ENCODE results near the gene GALNT9.

GALNT9 gene

DNA sequence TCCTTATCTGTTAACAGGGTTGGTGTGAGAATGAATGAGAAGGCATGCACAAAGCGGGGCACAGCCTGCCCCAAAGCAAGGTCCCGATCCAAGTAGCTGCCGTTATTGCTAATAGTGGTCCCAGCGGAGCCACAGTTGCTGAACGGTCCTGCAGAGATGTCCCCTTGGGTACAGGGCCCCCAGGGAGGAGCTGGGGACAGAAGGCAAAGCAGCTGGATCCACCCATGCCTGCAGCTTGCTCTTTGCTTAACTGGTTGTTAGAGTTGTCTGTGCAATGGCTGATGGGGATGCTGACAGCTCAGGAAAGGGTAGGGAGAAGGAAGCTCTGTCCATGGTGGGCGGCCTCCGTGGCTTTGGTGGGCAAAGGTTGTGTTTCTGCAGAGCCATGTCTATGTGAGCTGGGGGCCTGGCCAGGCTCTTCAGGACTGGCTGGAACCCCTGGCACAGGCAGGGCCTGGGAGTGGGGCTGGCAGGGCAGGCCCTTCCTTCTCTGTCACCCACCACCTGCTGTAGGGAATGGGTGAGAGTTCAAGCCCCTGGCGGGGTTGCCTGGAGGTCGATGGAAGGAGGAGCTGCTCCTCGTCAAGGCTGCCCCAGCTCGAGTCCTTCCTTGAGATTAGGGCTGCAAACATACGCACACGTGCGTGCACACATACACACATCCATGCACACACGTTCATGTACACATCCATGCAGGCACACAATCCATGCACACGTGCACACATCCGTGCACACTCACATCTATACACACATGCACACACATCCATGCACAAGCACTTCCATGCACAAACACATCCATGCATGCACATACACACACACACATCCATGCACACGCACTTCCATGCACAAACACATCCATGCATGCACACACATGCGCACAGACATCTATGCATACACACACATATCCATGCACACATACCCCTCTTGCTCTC, 149.7 kb downstream of the GALNT9 start:
- Histone ChIP-seq H2AFZ (ENCODE audit: low read depth, low read length) (no peak overlapping the region), H3K27me3 (ENCODE audit: low read depth, low read length) (no peaks in the 10 kb centered on the region), H3K27ac (ENCODE audit: low read length) (no peak overlapping the region), H4K20me1 (ENCODE audit: insufficient read depth, low read length) (no peaks in the 10 kb centered on the region), H3K4me2 (ENCODE audit: low read length) (no peak overlapping the region), H3K79me2 (ENCODE audit: low read length) (no peaks in the 10 kb centered on the region), H3K4me1 (ENCODE audit: low read length) (no peaks in the 10 kb centered on the region), H3K9me3 (ENCODE audit: insufficient read depth, low read length) (no peaks in the 10 kb centered on the region), H3K36me3 (replicated peaks; ENCODE audit: low read depth, low read length) (no peaks in the 10 kb centered on the region), H3K9ac (ENCODE audit: low read length) (no peak overlapping the region), H3K4me3 (ENCODE audit: low read length) (no peak overlapping the region)
- TF ChIP-seq, protein P1, sequence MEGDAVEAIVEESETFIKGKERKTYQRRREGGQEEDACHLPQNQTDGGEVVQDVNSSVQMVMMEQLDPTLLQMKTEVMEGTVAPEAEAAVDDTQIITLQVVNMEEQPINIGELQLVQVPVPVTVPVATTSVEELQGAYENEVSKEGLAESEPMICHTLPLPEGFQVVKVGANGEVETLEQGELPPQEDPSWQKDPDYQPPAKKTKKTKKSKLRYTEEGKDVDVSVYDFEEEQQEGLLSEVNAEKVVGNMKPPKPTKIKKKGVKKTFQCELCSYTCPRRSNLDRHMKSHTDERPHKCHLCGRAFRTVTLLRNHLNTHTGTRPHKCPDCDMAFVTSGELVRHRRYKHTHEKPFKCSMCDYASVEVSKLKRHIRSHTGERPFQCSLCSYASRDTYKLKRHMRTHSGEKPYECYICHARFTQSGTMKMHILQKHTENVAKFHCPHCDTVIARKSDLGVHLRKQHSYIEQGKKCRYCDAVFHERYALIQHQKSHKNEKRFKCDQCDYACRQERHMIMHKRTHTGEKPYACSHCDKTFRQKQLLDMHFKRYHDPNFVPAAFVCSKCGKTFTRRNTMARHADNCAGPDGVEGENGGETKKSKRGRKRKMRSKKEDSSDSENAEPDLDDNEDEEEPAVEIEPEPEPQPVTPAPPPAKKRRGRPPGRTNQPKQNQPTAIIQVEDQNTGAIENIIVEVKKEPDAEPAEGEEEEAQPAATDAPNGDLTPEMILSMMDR (IDR thresholded peaks at IDR 0.05; ENCODE audit: low read depth, low read length), result no peak
- no peak for TF ChIP-seq EZH2phosphoT487 (IDR thresholded peaks at IDR 0.05; ENCODE audit: low read depth)

DNA sequence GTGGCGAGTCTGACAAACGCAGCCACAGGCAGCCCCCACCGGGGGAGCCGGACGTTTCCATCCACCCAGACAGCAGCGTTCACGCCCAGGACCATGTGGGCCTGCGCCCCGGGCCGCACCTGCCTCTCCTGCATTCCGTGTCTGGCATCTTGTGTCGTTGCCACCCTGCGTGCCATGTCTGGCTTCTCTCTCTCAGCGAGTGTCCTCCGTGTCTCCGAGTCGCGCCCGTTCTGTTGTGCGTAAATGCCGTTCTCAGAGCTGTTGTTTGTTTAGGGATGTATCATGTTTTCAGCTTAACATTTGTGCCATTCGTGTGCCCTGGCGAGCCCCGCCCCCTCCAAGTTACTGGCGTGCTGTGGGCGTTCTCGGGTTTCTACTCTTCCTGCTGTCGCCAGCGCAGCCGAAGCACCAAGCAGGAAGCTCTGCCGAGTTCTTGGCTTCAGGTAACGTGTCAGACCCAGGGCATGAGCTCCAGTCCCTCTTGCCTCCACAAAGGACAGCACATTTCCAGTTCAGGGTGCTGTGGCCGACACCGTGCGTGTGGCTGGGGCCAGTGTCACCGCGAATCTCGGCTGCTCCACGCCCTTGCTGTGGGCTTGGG, 150.5 kb downstream of the GALNT9 start:
- no peaks in the 10 kb centered on the region for H3K36me3 ChIP-seq (replicated peaks; ENCODE audit: low read depth, low read length)
- no peak overlapping the region for H3K27ac ChIP-seq (ENCODE audit: low read length)
- no peaks in the 10 kb centered on the region for H3K9me3 ChIP-seq (ENCODE audit: insufficient read depth, low read length)
- no peak overlapping the region for H2AFZ ChIP-seq (ENCODE audit: low read depth, low read length)
- no peak overlapping the region for H3K9ac ChIP-seq (ENCODE audit: low read length)
- no peak for TF ChIP-seq EZH2phosphoT487 (IDR thresholded peaks at IDR 0.05; ENCODE audit: low read depth)
- TF ChIP-seq, protein P1 (IDR thresholded peaks at IDR 0.05; ENCODE audit: low read depth, low read length), result no peak
- no peak overlapping the region for H3K4me2 ChIP-seq (ENCODE audit: low read length)
- H4K20me1 ChIP-seq (ENCODE audit: insufficient read depth, low read length), result no peaks in the 10 kb centered on the region
- H3K79me2 ChIP-seq (ENCODE audit: low read length), result no peaks in the 10 kb centered on the region
- H3K4me3 ChIP-seq (ENCODE audit: low read length), result no peak overlapping the region
- peaks cover 2% of the 10 kb centered on the region; the same call in 1 of the 2 replicates for H3K4me1 ChIP-seq (ENCODE audit: low read length)
- H3K27me3 ChIP-seq (ENCODE audit: low read depth, low read length), result no peaks in the 10 kb centered on the region

DNA sequence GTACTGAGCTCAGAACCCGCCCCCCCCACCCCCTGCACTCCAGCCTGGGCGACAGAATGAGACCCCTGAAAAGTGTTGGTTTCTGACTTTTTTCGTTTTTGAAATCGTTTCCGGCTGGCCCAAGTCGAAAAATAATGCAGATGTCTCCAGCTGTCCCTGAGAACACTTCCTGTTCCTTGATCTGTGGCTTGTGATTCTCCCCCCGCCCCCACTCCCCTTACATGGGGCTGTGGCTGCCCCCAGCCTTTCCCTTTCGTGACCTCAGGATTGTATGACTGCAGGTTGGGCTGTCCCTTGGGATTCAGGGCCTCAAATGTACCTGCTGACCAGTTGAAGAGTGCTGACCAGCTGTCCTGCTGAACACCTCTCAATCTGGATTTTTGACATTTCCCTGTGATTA, 151.1 kb downstream of the GALNT9 start:
- no peaks in the 10 kb centered on the region for H3K27me3 ChIP-seq (ENCODE audit: low read depth, low read length)
- no peaks in the 10 kb centered on the region for H3K79me2 ChIP-seq (ENCODE audit: low read length)
- H3K9me3 ChIP-seq (ENCODE audit: insufficient read depth, low read length), result no peaks in the 10 kb centered on the region
- H3K4me1 ChIP-seq (ENCODE audit: low read length), result peaks cover 2% of the 10 kb centered on the region; the same call in 1 of the 2 replicates
- no peaks in the 10 kb centered on the region for H3K36me3 ChIP-seq (replicated peaks; ENCODE audit: low read depth, low read length)
- H3K9ac ChIP-seq (ENCODE audit: low read length), result no peak overlapping the region
- no peak overlapping the region for H3K4me3 ChIP-seq (ENCODE audit: low read length)
- no peak overlapping the region for H3K4me2 ChIP-seq (ENCODE audit: low read length)
- H3K27ac ChIP-seq (ENCODE audit: low read length), result no peak overlapping the region
- no peaks in the 10 kb centered on the region for H4K20me1 ChIP-seq (ENCODE audit: insufficient read depth, low read length)
- TF ChIP-seq, protein P1 (IDR thresholded peaks at IDR 0.05; ENCODE audit: low read depth, low read length), result no peak
- TF ChIP-seq EZH2phosphoT487 (IDR thresholded peaks at IDR 0.05; ENCODE audit: low read depth), result no peak
- no peak overlapping the region for H2AFZ ChIP-seq (ENCODE audit: low read depth, low read length)

DNA sequence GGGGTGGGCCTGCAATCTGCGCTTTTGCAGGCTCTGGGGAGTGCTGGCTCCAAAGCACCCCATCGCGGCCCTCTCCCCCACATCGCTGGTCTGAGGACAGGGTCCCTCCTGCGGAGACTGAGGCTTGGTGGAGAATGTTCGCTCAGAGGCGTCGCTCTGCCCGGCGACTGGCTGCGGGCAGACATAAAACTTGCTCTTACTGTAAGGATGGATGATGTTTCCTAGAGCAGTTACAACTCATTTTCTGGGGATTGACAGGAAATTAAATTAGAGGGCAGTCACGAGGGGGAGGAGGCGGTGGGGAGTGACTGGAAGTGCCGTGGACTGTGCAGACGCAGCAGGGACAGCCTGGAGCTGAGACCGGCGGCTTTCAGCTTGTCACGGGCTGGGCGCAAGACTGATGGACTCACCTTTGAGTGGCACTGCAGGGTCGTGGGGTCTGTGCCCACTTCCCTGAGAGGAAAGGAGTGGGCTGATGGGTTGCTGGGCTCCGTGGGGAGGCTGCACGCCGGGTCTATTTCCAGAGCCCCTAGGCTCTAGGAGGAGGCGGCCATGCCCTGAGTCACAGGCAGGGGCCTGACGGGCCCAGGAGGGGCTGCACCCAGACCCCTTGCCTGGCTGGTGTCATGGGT, 152.4 kb downstream of the GALNT9 start:
- H4K20me1 ChIP-seq (ENCODE audit: insufficient read depth, low read length), result no peaks in the 10 kb centered on the region
- TF ChIP-seq, protein P1 (IDR thresholded peaks at IDR 0.05; ENCODE audit: low read depth, low read length), result no peak
- no peak for TF ChIP-seq EZH2phosphoT487 (IDR thresholded peaks at IDR 0.05; ENCODE audit: low read depth)
- no peak overlapping the region for H3K27ac ChIP-seq (ENCODE audit: low read length)
- H3K36me3 ChIP-seq (replicated peaks; ENCODE audit: low read depth, low read length), result no peaks in the 10 kb centered on the region
- H3K9me3 ChIP-seq (ENCODE audit: insufficient read depth, low read length), result no peaks in the 10 kb centered on the region
- peaks cover 2% of the 10 kb centered on the region; the same call in 1 of the 2 replicates for H3K4me1 ChIP-seq (ENCODE audit: low read length)
- no peak overlapping the region for H2AFZ ChIP-seq (ENCODE audit: low read depth, low read length)
- no peak overlapping the region for H3K4me3 ChIP-seq (ENCODE audit: low read length)
- H3K27me3 ChIP-seq (ENCODE audit: low read depth, low read length), result no peaks in the 10 kb centered on the region
- no peak overlapping the region for H3K9ac ChIP-seq (ENCODE audit: low read length)
- H3K4me2 ChIP-seq (ENCODE audit: low read length), result no peak overlapping the region
- no peaks in the 10 kb centered on the region for H3K79me2 ChIP-seq (ENCODE audit: low read length)

All from OCI-LY3 (cell line).